Endothelial cell of umbilical vein (primary cell): Measurements from ENCODE around the gene CARMIL1. TPM values are rescaled to one million over a fixed set of nuclear protein-coding genes. Genes with fewer than 3 reads are reported as not detected.

Experiments
- BruUV-seq: library from RNA; stranded (reverse); fragments of 400-500 nt; replicated peaks from 2 replicates; lab custom pipeline; 2021; lab: Mats Ljungman, UMichigan
- CTCF ChIA-PET: fragments of 300-600, 350-600 bp; sonication (Branson Sonifier 250); formaldehyde crosslinking; loops from one replicate; lab custom pipeline; 2021; ENCODE audit warnings: antibody characterized with exemption, inconsistent platforms; lab: Charles Lee
- POLR2A ChIA-PET: fragments of 300-600, 350-600 bp; sonication (Branson Sonifier 250); formaldehyde crosslinking; loops from one replicate; lab custom pipeline; 2021; ENCODE audit warnings: antibody characterized with exemption, inconsistent platforms; lab: Charles Lee
- DNase-seq: peaks from one replicate; pipeline ENCODE4 v3.0.0-alpha.2; 2011; ENCODE audit warnings: low read depth, low spot score
- FAIRE-seq: peaks from 2 replicates; lab custom pipeline; 2011; peaks lifted over from hg19 to GRCh38; lab: Jason Lieb, UNC
- H2AFZ ChIP-seq: 2 replicates; pipeline ENCODE4 v1.6.0; 2012; ENCODE audit warnings: low read depth, low read length, control low read depth, inconsistent platforms
- H3K27ac ChIP-seq: 2 replicates; pipeline ENCODE4 v1.5.1; 2011; ENCODE audit warnings: low read depth, mild to moderate bottlenecking, control low read depth, low read length, moderate library complexity; ENCODE audit not compliant: insufficient read depth
- H3K27me3 ChIP-seq, 2 experiments: 2 replicates each; pipeline versions ENCODE4 v1.6.0 to v1.6.1; 2011; ENCODE audit warnings: low read length in 2 of 2, mixed read lengths in 1 of 2; ENCODE audit not compliant: control insufficient read depth in 2 of 2, insufficient read depth in 2 of 2
- H3K36me3 ChIP-seq, 2 experiments: 2 replicates in 1 of 2; 3 replicates in 1 of 2; pipeline ENCODE4 v1.5.1; 2011; ENCODE audit warnings: low read length in 2 of 2, mild to moderate bottlenecking in 1 of 2, moderate library complexity in 1 of 2; ENCODE audit not compliant: control insufficient read depth in 2 of 2, insufficient read depth in 2 of 2; ENCODE audit errors: extremely low read depth in 1 of 2
- H3K4me1 ChIP-seq: 3 replicates; pipeline ENCODE4 v1.5.1; 2011; ENCODE audit warnings: mild to moderate bottlenecking, low read length; ENCODE audit not compliant: control insufficient read depth, insufficient read depth; ENCODE audit errors: extremely low read depth
- H3K4me2 ChIP-seq: 2 replicates; pipeline ENCODE4 v1.6.1; 2011; ENCODE audit warnings: low read length, control low read depth, mixed read lengths; ENCODE audit not compliant: insufficient read depth
- H3K4me3 ChIP-seq, 3 experiments: fragments of 200-600 bp in 1 of 3; sonication (generic), shearing (Covaris generic) in 1 of 3; replicated peaks in 1 of 3; 2 replicates each; pipeline ENCODE4 v1.5.1; 2011 to 2016; ENCODE audit warnings: control low read depth in 3 of 3, low read length in 3 of 3, mild to moderate bottlenecking in 2 of 3, inconsistent platforms in 1 of 3, low read depth in 1 of 3, moderate library complexity in 1 of 3; ENCODE audit not compliant: insufficient read depth in 1 of 3
- H3K79me2 ChIP-seq: 2 replicates; pipeline ENCODE4 v1.6.0; 2012; ENCODE audit warnings: low read length, inconsistent platforms; ENCODE audit not compliant: control insufficient read depth, insufficient read depth
- H3K9ac ChIP-seq: replicated peaks from 2 replicates; pipeline ENCODE3; 2011; ENCODE audit warnings: low read length, control low read depth; ENCODE audit not compliant: insufficient read depth; ENCODE audit errors: extremely low read depth
- H3K9me1 ChIP-seq: replicated peaks from 3 replicates; pipeline ENCODE4 v1.6.0; 2011; ENCODE audit warnings: mild to moderate bottlenecking, low read length; ENCODE audit not compliant: control insufficient read depth, insufficient read depth; ENCODE audit errors: extremely low read depth
- H3K9me3 ChIP-seq: replicated peaks from 2 replicates; pipeline ENCODE4 v1.5.1; 2012; ENCODE audit warnings: low read length, inconsistent platforms; ENCODE audit not compliant: control insufficient read depth, insufficient read depth
- H4K20me1 ChIP-seq: replicated peaks from 2 replicates; pipeline ENCODE3; 2011; ENCODE audit warnings: mild to moderate bottlenecking, low read length; ENCODE audit not compliant: control insufficient read depth, insufficient read depth; ENCODE audit errors: extremely low read depth
- CTCF ChIP-seq, 2 donors: IDR thresholded peaks; 1 replicate in 1 of 2; 2 replicates in 1 of 2; pipeline ENCODE4 v1.5.1; 2011; ENCODE audit warnings: low read length in 2 of 2, mild to moderate bottlenecking in 2 of 2, moderate library complexity in 2 of 2, control low read depth in 1 of 2, inconsistent platforms in 1 of 2, low read depth in 1 of 2; ENCODE audit not compliant: insufficient read depth in 1 of 2; ENCODE audit errors: extremely low read depth in 1 of 2
- EZH2 ChIP-seq: IDR thresholded peaks from 2 replicates; pipeline ENCODE4 v1.6.1; 2012; ENCODE audit warnings: borderline replicate concordance, low read depth, mild to moderate bottlenecking, moderate library complexity, low read length, inconsistent platforms; ENCODE audit not compliant: severe bottlenecking
- FOS ChIP-seq: IDR thresholded peaks from 2 replicates; pipeline ENCODE4 v1.6.1; 2011; ENCODE audit warnings: mild to moderate bottlenecking, low read length, moderate library complexity, borderline replicate concordance; ENCODE audit not compliant: insufficient read depth
- GATA2 ChIP-seq: IDR thresholded peaks from 2 replicates; pipeline ENCODE4 v1.7.0; 2011; ENCODE audit warnings: low read depth, mild to moderate bottlenecking, moderate library complexity, mixed read lengths, low read length; ENCODE audit not compliant: insufficient read length, insufficient read depth
- JUN ChIP-seq: IDR thresholded peaks from 2 replicates; pipeline ENCODE4 v1.6.1; 2011; ENCODE audit warnings: borderline replicate concordance, low read depth; ENCODE audit not compliant: insufficient read length, insufficient read depth
- MAX ChIP-seq: IDR thresholded peaks from 2 replicates; pipeline ENCODE4 v1.6.1; 2011; ENCODE audit not compliant: insufficient read depth, insufficient read length
- MYC ChIP-seq: IDR thresholded peaks from one replicate; pipeline ENCODE4 v1.6.1; 2011; ENCODE audit warnings: mild to moderate bottlenecking, low read depth, low read length
- POLR2A ChIP-seq: IDR thresholded peaks from 2 replicates; pipeline ENCODE4 v1.6.1; 2012; ENCODE audit warnings: low read depth, mild to moderate bottlenecking, control low read depth, low read length
- POLR2AphosphoS5 ChIP-seq: IDR thresholded peaks from 2 replicates; pipeline ENCODE4 v1.6.1; 2012; ENCODE audit warnings: low read depth, mild to moderate bottlenecking, control low read depth, low read length, moderate library complexity; ENCODE audit not compliant: insufficient read depth
- dilution Hi-C: fragments of 300-500 bp; cut with MboI; formaldehyde crosslinking; loops from one replicate; pipeline ENCODE4 v1.15.0; 2019; ENCODE audit warnings: low sequenced_read_pairs; ENCODE audit not compliant: extremely low pct_ligation_motif_present
- intact Hi-C: fragments of 100-400 bp; cut with micrococcal nuclease; formaldehyde crosslinking; loops from one replicate; pipeline ENCODE4 v1.10.0; 2022
- polyA plus RNA-seq, 4 experiments: library from polyadenylated mRNA; depleted of rRNA in 3 of 4; stranded (reverse) in 3 of 4; unstranded in 1 of 4; fragments of >200 nt; gene quantifications; 2 replicates each; pipeline versions ENCODE4 v1.2.1 to v1.2.3, GENCODE V29; 2011 to 2012; ENCODE audit warnings: missing spikeins in 1 of 4
- total RNA-seq: library from RNA; stranded (reverse); gene quantifications from 2 replicates; pipeline ENCODE4 v1.2.3, GENCODE V29; 2021

CARMIL1 gene
- total and polyA plus RNA-seq, 2 donors (not counting 3 experiments of a cell fraction or from before 2014, with no cell fraction given): 1.3 to 8.7 TPM

DNA sequence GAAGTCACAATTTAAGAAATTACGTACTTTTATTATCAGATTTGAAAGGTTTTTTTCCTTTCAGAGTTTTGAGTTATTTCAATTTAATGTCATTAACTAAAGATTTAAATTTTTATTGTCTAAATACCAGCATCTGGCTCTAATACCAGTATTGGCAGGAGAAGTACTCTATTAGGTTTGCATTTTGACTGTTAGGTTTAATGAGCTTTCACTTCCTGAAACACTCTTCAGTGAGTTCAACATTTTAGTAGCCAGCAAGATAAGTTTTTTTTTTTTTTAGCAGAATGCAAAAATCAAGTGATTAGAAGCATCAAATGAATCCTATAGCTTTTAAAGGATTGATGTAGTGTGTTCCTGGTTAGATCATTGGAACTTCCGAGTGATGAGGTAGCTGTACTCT lies 338.8 kb downstream of the CARMIL1 start:
- CTCF ChIA-PET: interaction anchor here (0.9 kb wide), 1 partner anchor 62 kb away, joined by 3 read pairs; no protein-coding TSS in a partner anchor
- Histone ChIP-seq H3K4me3 (no peak overlapping the region), H4K20me1 (no peaks in the 10 kb centered on the region), H3K4me2 (no peak overlapping the region), H2AFZ (no peak overlapping the region), H3K27me3 (no peaks in the 10 kb centered on the region), H3K9ac (no peak overlapping the region), H3K4me1 (no peaks in the 10 kb centered on the region), H3K9me3 (no peaks in the 10 kb centered on the region), H3K27ac (no peak overlapping the region), H3K9me1 (no peaks in the 10 kb centered on the region), H3K79me2 (no peaks in the 10 kb centered on the region), H3K36me3 (no peaks in the 10 kb centered on the region)
- TF ChIP-seq MAX (no peak), EZH2 (no peak), FOS (no peak), JUN (no peak), POLR2AphosphoS5 (no peak), POLR2A (no peak), CTCF (IDR thresholded peaks at IDR 0.05; ENCODE audit: extremely low read depth in 1 of 2, insufficient read depth in 1 of 2, low read depth in 1 of 2, low read length in 2 of 2) (no peak), MYC (no peak), GATA2 (no peak)
- FAIRE-seq (no peak), DNase-seq (no peak)
- intact Hi-C loops: no loop called here
- dilution Hi-C loops: no loop called here
- no TSS peak for BruUV-seq
- POLR2A ChIA-PET: interaction anchor here (0.7 kb wide), 1 partner anchor 19 kb away, joined by 4 read pairs; no protein-coding TSS in a partner anchor
